Stimulated activated CD8-positive, alpha-beta memory T cell treated with anti-CD3 and anti-CD28 coated beads, Interleukin-4, amount 100 ng/mL, for 4 hours (primary cell): ENCODE measurements around the gene ADIRF.
"Not testable (repeated sequence)": the region's sequence is repeated elsewhere in the genome, so short reads cannot be mapped to it uniquely, and the experiment has no call there.

Experiments
- DNase-seq, 2 donors: peaks; one replicate each; pipeline ENCODE4 v3.0.0-alpha.2; 2020; ENCODE audit warnings: low read depth in 2 of 2, low spot score in 1 of 2

The ADIRF gene

DNA sequence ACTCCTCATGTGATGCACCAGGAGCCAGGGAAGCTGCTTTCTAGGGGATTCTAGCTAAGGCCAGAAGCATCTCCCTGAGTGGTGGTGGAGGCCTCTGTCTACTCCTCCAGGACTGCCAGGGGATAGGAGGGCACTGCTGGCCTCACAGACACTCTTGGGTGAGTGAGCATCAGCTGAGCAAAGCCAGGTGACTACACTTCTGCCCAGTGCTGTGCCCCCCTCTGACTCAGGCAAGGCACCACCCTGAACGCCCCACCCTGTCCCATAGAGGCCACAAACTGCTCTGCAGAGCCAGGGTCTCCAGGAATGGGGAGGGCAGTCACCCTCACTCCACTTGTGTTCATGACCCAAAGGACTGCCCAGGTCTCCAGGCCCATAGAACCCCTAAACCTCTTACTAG, 51.2 kb downstream of the ADIRF start:
- not testable (repeated sequence) for DNase-seq

- DNase-seq, result not testable (repeated sequence)
These were observed 51.8 kb downstream of the ADIRF start, which contains the start of gene FAM25A for GRCh38 chr10:87020056-87020455. TSS of gene FAM25A (plus strand) at chr10:87020294. CDS start at chr10:87020325, 31 bp downstream.
